BE2C (cell line): Measurements from ENCODE around the gene IQSEC1.

ENCODE experiments used
- DNase-seq: peaks from one replicate; pipeline ENCODE4 v3.0.0-alpha.2; 2020
- H3K27me3 ChIP-seq: fragments of 250-450 bp; sonication (Bioruptor Pico); 2 replicates; pipeline ENCODE4 v1.5.1; 2020; ENCODE audit warnings: mild to moderate bottlenecking
- H3K36me3 ChIP-seq: fragments of 250-450 bp; sonication (Bioruptor Pico); 2 replicates; pipeline ENCODE4 v1.5.1; 2020; ENCODE audit warnings: mild to moderate bottlenecking
- H3K4me1 ChIP-seq: fragments of 250-450 bp; sonication (Bioruptor Pico); 2 replicates; pipeline ENCODE4 v1.5.1; 2020
- H3K4me3 ChIP-seq: 2 replicates; pipeline ENCODE4 v1.5.1; 2011; ENCODE audit warnings: low read depth, low read length
- H3K9me3 ChIP-seq: fragments of 250-450 bp; sonication (Bioruptor Pico); 2 replicates; pipeline ENCODE4 v1.5.1; 2020
- TF ChIP-seq, protein P1 (sequence below): IDR thresholded peaks from 2 replicates; pipeline ENCODE4 v1.5.1; 2012; ENCODE audit warnings: mild to moderate bottlenecking, low read depth, low read length

Gene IQSEC1

DNA sequence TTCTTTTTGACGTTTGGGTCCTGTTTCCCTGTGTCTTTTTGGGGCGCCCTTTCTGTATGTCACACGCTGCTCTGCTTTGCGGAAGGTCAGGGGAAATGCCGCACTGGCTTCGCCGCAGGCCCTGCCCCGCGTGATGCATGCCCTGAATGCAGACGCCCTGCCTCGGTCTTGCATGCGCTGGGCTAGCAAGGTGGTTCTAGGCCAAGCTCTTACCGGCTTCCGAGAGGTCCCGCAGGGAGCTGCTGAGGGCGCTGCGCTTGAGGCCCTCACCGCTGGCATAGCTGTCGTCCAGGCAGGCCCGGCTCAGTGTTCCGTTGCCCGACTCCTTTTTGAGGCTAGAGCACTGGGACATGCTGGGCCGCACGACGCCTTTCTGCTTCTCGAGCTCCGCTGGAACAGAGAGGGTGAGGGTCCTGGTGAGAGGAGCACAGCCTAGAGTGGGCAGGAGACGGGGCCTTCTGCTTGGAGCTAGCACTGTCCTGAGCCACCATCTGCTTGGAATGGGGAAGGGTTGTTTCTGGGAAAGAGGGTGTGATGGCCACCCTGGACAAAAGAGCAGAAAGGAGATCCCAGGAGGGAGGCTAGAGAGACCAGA is 165.0 kb downstream of the IQSEC1 start:
- Histone ChIP-seq H3K4me1 (no peaks in the 10 kb centered on the region), H3K27me3 (no peaks in the 10 kb centered on the region), H3K4me3 (no peak overlapping the region), H3K36me3 (peaks cover 6% of the 10 kb centered on the region), H3K9me3 (no peaks in the 10 kb centered on the region)
- no peak for DNase-seq
- TF ChIP-seq, protein P1, sequence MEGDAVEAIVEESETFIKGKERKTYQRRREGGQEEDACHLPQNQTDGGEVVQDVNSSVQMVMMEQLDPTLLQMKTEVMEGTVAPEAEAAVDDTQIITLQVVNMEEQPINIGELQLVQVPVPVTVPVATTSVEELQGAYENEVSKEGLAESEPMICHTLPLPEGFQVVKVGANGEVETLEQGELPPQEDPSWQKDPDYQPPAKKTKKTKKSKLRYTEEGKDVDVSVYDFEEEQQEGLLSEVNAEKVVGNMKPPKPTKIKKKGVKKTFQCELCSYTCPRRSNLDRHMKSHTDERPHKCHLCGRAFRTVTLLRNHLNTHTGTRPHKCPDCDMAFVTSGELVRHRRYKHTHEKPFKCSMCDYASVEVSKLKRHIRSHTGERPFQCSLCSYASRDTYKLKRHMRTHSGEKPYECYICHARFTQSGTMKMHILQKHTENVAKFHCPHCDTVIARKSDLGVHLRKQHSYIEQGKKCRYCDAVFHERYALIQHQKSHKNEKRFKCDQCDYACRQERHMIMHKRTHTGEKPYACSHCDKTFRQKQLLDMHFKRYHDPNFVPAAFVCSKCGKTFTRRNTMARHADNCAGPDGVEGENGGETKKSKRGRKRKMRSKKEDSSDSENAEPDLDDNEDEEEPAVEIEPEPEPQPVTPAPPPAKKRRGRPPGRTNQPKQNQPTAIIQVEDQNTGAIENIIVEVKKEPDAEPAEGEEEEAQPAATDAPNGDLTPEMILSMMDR, result no peak

- no peaks in the 10 kb centered on the region for H3K27me3 ChIP-seq
- peaks cover 6% of the 10 kb centered on the region for H3K36me3 ChIP-seq
- H3K9me3 ChIP-seq, result no peaks in the 10 kb centered on the region
- no peaks in the 10 kb centered on the region for H3K4me1 ChIP-seq
- H3K4me3 ChIP-seq, result no peak overlapping the region
- TF ChIP-seq, protein P1, result no peak
- DNase-seq, result no peak
Observed at GRCh38 chr3:12907729-12908128, 165.5 kb downstream of the IQSEC1 start.

- TF ChIP-seq, protein P1, result no peak
- Histone ChIP-seq H3K9me3 (no peaks in the 10 kb centered on the region), H3K4me1 (no peaks in the 10 kb centered on the region), H3K4me3 (no peak overlapping the region), H3K36me3 (peaks cover 6% of the 10 kb centered on the region), H3K27me3 (no peaks in the 10 kb centered on the region)
- no peak for DNase-seq
Observed at GRCh38 chr3:12907296-12907695, 165.9 kb downstream of the IQSEC1 start.

GRCh38 chr3:12906916-12907290 is 166.3 kb downstream of the IQSEC1 start:
- no peaks in the 10 kb centered on the region for H3K4me1 ChIP-seq
- H3K36me3 ChIP-seq, result peaks cover 4% of the 10 kb centered on the region
- H3K27me3 ChIP-seq, result no peaks in the 10 kb centered on the region
- H3K9me3 ChIP-seq, result no peaks in the 10 kb centered on the region
- DNase-seq, result no peak
- TF ChIP-seq, protein P1, result no peak
- no peak overlapping the region for H3K4me3 ChIP-seq

DNA sequence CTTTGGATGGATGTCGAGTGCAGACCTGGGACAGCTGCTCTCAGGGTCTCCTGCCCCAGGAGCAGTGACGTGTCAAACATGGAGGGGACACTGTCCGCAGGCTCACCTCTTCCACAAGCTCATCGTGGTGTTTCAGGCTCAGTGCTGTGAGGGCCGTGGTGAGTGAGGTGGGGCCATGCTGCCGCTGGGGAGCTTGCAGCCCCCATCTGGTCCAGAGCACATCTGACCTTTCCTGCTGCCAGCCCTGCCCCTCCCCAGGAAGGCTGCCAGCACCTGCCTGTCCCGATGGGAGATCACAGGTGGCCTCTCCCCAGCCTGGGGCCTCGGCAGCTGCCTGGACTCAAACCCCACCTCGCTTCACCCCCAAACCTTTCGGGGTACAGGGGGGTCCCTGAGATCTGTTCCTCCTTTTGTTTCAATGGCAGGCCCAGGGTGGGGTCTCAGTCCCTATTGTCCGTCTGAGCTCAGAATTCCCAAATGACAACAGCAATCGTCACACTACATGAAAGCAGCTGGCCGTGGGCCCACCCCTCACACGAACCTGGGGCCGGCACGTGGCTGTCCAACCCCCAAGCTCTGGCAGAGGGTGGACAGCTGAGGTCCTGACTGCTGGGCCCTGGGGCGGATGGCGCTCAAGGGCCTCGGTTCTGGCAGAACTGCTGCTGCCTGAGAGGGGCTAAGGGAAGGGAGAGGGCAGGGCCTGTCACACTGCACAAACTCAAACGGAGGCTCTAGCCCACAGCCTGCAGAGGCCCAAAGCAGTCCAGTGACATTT is 166.9 kb downstream of the IQSEC1 start:
- DNase-seq, result no peak
- Histone ChIP-seq H3K4me3 (no peak overlapping the region), H3K36me3 (peaks cover 3% of the 10 kb centered on the region), H3K27me3 (no peaks in the 10 kb centered on the region), H3K4me1 (no peaks in the 10 kb centered on the region), H3K9me3 (no peaks in the 10 kb centered on the region)
- TF ChIP-seq, protein P1, result no peak
